H1 (cell line): ENCODE data around the gene SORBS1. TPM values are rescaled to one million over a fixed set of nuclear protein-coding genes. Genes with fewer than 3 reads are reported as not detected.

Experiments used
- CBX5 ChIP-seq: fragments of 300-800, 300-1000 bp; sonication (generic); IDR thresholded peaks from 2 replicates; pipeline ENCODE4 v1.7.1; 2016; ENCODE audit warnings: antibody characterized with exemption, low read length, low read depth
- KDM1A ChIP-seq: fragments of 200-600, 300-600 bp; sonication (generic); IDR thresholded peaks from 2 replicates; pipeline ENCODE4 v1.7.1; 2016; ENCODE audit warnings: mild to moderate bottlenecking, low read length, borderline replicate concordance
- KDM5A ChIP-seq: fragments of 200-600 bp; IDR thresholded peaks from 2 replicates; pipeline ENCODE4 v1.7.1; 2012; ENCODE audit warnings: mild to moderate bottlenecking, low read length, inconsistent platforms, mixed read lengths
- RAD21 ChIP-seq, 2 experiments: IDR thresholded peaks in 1 of 2; conservative IDR thresholded peaks in 1 of 2; 2 replicates each; pipeline ENCODE4 v1.6.1; 2011; ENCODE audit warnings: low read depth in 2 of 2, low read length in 2 of 2, improper control_type of control experiment in 1 of 2, inconsistent platforms in 1 of 2, mild to moderate bottlenecking in 1 of 2, moderate library complexity in 1 of 2
- RXRA ChIP-seq: IDR thresholded peaks from 2 replicates; pipeline ENCODE4 v1.6.1; 2011; ENCODE audit warnings: low read depth, mild to moderate bottlenecking, low read length, moderate library complexity; ENCODE audit not compliant: insufficient read depth
- SIN3A ChIP-seq, 2 experiments: IDR thresholded peaks in 1 of 2; conservative IDR thresholded peaks in 1 of 2; 2 replicates each; pipeline ENCODE4 v1.6.1; 2011 to 2012; ENCODE audit warnings: low read length in 2 of 2, improper control_type of control experiment in 1 of 2, low read depth in 1 of 2, mild to moderate bottlenecking in 1 of 2
- SP4 ChIP-seq: IDR thresholded peaks from 2 replicates; pipeline ENCODE4 v1.6.1; 2012; ENCODE audit warnings: low read length, inconsistent platforms
- polyA plus RNA-seq, 7 experiments: library from polyadenylated mRNA; depleted of rRNA in 3 of 7; stranded (reverse) in 5 of 7; unstranded in 2 of 7; fragments of >200 nt in 5 of 7; fragments of 200-250 nt in 2 of 7; gene quantifications; 1 replicate in 5 of 7; 2 replicates in 1 of 7; 4 replicates in 1 of 7; pipeline versions ENCODE4 v1.2.1 to v1.2.3, GENCODE V29; 2011 to 2013; ENCODE audit warnings: missing spikeins in 2 of 7, mixed read lengths in 2 of 7
- total RNA-seq: library from RNA; stranded (reverse); fragmentation: NEBNext Ultra II Directional; extraction: Animal tissue kit (Norgen Biotek cat#: 25700); gene quantifications from 2 replicates; pipeline ENCODE4 v1.2.1, GENCODE V29; 2021

SORBS1 gene
- total and polyA plus RNA-seq, 2 of the 8 experiments (the other 6 are each of a cell fraction or from before 2014, with no cell fraction given), result 16.0 to 35.0 TPM

DNA sequence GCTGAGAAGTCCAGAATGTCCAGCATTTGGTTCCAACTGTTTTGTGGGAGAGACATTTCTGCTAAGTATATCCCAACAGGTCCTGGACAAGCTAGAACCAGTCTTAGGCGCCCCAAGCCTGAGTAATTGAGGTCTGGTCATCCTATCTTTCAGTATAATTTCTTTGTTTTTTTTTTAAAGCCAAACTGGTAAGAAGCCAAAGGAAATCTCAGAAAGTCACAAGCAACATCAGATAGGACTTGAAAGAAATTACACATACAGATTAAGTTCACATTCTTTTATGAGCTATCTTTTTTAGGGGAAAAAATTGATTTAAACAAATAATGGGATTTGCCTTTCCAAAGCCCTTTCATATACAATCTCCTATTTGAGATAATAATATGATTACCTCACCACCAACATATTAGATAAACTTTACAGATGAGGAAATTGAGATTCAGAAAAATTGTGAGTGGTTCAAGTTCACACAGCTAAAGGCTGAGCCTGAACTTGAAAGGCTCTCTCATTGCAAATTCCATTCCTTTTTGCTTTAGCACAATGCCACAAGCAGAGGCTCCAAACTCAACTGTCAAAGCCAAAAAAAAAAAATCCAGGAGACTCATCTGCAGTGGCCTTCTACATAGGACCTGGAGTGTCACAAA, 285.3 kb downstream of the SORBS1 start (continued):
- no peak for TF ChIP-seq KDM1A
- TF ChIP-seq SIN3A (conservative IDR thresholded peaks at IDR 0.05 in 1 of 2, IDR thresholded peaks at IDR 0.05 in 1 of 2; ENCODE audit: low read depth in 1 of 2, low read length in 2 of 2), result no peak
- no peak for TF ChIP-seq RAD21 (IDR thresholded peaks at IDR 0.05 in 1 of 2, conservative IDR thresholded peaks at IDR 0.05 in 1 of 2; ENCODE audit: low read depth in 2 of 2, low read length in 2 of 2)
- no peak for TF ChIP-seq RXRA
- TF ChIP-seq KDM5A, result no peak
- TF ChIP-seq CBX5, result no peak
- no peak for TF ChIP-seq SP4
